Stimulated activated CD8-positive, alpha-beta memory T cell treated with anti-CD3 and anti-CD28 coated beads, Interleukin-7, amount 100 ng/mL, for 24 hours (primary cell): Measurements from ENCODE around the gene ACAD8.

ENCODE experiments used
- DNase-seq: peaks from one replicate; pipeline ENCODE4 v3.0.0-alpha.2; 2020; ENCODE audit warnings: low read depth

ACAD8 gene

DNA sequence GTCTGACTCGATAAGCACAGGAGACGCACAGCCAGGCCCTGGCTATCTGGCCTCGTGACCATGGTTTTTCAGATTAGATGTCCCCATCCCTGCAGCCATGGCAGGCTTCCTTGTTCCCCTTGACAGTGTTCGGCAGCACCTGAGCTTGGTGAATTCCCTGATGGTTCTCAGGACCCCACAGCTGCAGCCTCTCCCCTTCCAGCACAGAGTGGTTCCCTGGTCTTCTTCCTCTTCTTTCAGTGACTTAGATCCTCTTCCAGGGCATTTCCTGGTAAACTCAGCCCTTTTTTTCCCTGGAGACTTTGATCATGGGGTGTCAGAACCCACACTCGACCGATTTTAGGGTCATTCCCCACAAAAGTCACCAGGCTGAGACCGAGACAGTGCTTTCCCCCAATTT, 37.3 kb downstream of the ACAD8 start:
- no peak for DNase-seq

DNA sequence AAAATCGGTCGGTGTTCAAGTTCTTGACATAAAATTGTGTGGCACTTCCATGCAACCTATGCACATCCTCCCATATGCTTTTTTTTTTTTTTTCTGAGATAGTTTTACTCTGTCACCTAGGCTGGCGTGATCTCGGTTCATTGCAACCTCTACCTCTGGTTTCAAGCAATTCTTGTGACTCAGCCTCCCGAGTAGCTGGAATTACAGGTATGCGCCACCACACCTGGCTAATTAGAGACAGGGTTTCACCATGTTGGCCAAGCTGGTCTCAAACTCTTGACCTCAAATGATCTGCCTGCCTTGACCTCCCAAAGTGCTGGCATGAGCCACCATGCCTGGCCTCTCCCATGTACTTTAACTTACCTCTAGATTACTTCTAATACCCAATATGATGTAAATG, 37.8 kb downstream of the ACAD8 start:
- no peak for DNase-seq

DNA sequence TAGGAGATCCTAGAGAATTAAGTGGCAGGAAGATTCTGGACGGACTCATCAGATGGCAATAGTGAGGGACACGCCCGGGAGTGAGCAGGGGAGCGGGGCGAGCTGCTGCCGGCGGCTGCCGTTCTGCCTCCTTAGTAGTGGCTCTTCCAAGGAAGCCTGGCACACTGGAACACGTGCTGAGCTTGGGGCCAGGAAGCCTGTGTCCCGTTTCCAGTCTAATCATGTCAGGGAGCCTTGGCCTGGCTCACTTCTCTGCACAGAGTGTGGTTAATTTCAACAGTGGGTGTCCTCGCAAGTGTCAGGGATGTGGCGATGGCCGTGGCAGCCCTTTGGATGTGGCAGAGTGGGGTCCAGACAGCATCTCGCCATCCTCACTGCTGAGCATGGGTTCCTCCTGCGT, 39.3 kb downstream of the ACAD8 start:
- no peak for DNase-seq

DNA sequence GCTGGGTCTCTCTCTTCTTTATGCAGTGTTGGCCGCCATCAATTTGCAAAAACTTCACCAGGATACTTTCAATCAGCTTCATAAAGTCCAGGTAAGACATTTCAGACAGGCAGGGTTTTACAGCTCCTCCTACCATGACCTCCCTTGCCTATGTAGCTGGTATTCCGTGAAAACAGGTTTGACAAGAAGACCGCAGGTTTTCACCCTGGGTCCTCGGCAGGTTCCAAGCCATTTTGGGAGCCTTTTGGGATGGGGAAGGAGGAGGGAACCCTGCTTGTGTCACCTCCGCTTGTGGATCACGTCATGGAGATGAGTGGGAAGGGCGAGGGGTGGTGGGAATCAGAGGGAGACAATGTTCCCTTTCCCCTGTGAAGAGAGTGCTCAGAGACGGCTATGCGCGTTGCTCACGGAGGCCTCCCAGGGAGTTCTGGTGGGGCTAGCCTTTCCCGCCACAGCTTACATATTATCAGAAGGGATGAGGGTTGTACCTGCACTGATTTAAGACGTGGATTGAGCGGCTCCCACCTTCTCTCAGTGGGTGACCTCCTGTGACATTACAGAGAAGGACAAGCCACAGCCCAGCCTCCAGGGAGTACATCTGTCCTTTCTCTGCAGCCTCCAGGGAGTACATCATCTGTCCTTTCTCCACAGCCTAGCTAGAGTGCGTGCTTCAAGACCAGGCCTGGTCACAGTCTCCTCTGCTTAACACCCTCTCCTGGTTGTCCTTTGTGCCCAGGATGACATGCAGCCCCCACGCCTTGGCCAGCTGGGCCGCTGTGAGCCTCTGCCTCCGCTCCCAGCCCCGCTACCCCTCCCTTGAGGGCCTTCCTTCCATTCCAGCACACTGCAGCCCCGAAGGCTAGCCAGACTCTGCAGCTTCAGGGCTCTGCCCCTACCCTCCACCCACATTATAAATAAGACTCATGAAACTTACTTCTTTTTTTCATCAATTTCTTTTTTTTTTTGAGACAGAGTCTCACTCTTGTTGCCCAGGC, 40.0 kb downstream of the ACAD8 start:
- no peak for DNase-seq

DNA sequence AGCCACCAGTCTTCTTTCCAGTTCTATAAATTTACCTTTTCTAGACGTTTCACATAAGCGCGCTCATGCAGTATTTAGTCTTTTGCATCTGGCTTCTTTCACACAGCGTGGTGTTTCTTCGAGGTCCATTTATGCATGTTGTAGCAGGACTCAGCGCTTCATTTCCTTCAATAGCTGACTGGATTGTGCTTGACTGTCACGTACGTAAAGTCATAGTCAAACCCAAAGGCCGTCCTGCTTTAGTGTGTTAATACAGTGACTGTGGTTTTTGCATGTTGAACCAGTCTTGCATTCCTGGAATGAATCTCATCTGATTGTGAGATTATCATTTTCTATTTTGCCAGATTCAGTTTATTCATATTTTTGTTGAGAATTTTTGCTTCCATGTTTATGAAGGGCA, 41.3 kb downstream of the ACAD8 start:
- no peak for DNase-seq

DNA sequence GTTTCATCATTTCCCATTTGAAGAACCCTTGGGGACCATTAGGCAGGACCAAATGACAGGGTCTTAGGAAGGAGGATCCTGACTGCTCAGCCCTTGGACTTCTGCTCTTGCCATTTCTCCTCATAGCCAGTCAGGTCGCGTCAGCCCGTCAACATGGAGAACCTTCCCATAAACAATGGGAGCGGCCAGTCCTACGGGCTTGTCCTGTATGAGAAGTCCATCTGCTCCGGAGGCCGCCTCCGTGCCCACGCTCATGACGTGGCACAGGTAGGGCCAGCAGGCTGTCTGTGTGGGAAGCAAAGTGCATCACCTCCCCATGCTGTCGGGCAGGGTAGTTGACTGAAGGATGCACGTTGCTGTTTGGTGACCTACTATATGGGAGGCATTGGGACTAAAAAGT, 58.9 kb downstream of the ACAD8 start:
- DNase-seq = no peak

DNA sequence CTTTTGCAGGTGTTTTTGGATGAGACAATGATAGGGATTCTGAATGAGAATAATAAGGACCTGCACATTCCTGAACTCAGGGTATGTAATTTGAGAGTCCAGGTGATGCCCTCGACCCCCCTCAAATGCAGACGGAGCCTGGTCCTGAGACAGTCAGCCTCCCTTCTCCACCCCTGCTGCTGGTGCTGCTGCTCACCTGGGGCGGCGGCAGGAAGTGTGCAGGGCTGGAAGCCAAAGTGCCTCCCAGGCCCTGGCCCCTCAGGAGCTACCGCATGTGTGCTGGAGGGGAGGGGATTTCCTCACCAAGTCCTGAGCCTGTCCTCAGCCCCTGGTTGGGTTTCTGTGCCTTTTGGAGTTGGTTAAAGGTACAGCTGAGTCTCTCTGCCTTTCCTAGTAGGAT, 59.4 kb downstream of the ACAD8 start:
- DNase-seq = no peak

DNA sequence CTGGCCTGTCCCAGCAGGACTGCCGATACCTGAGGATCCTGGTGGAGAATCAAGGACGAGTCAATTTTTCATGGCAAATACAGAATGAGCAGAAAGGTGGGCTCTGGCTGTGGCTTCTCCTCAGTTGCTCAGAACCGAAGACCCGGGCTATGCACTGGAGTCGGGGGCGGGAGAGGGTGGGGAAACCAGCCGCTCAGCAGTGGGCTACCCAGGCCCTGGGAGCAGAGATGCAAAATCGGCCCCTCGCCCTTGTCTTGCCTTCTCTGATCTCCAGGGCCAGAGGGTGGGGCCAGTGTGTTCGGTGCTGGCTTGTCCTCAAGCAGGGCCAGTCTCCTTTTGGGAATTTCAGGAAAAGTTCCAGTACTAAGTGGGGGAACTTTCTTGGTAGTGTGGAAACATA, 60.0 kb downstream of the ACAD8 start:
- DNase-seq = no peak

DNA sequence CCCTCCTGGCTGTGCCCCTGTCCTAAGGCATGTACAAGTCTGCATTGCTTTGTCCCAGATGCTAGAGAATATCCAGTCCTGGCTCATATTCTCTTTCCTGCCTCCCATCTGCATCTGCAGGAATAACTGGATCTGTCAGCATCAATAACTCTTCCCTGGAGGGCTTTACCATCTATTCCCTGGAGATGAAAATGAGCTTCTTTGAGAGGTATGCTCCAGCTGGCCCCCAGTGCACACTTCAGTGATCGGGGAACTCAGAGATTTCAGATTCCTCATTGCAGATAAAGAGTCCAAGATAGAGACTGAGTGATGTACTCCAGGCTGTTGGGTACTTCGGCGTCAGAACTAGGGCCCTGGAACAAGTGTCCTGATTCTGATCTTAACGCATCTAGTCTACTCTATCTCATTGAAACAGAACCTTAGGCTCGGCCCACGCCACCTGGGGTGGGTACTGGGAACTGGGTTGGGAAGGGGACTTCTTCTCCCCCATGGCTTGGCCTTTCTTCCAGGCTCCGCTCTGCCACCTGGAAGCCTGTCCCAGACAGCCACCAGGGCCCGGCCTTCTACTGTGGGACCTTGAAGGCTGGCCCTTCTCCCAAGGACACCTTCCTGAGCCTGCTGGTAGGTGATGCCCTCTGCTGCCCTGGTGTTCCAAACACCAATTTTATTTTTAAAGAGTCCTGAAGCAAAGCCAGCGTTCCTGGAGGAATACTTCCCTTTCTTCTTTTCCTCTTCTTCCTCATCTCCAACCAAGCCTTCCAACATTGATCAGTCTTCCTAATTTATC, 60.6 kb downstream of the ACAD8 start:
- DNase-seq = no peak
